ENCODE results near the gene ABLIM1.

Gene ABLIM1

GRCh38 chr10:114485696-114486400, 172.2 kb downstream of the ABLIM1 start:
- no peak for TF ChIP-seq CTCF (conservative IDR thresholded peaks at IDR 0.05; ENCODE audit: low read depth, low read length)
- DNase-seq (ENCODE audit: low read depth) = no peak
- no peak overlapping the region for H3K4me3 ChIP-seq (ENCODE audit: low read length)

- no peak overlapping the region for H3K4me3 ChIP-seq (ENCODE audit: low read length)
- no peak for DNase-seq (ENCODE audit: low read depth)
- no peak for TF ChIP-seq CTCF (conservative IDR thresholded peaks at IDR 0.05; ENCODE audit: low read depth, low read length)
Measured at GRCh38 chr10:114483575-114483974, 174.5 kb downstream of the ABLIM1 start.

- no peak overlapping the region for H3K4me3 ChIP-seq (ENCODE audit: low read length)
- TF ChIP-seq CTCF (conservative IDR thresholded peaks at IDR 0.05; ENCODE audit: low read depth, low read length) = no peak
- DNase-seq (ENCODE audit: low read depth) = no peak
Measured at GRCh38 chr10:114482480-114483304, 175.4 kb downstream of the ABLIM1 start.

GRCh38 chr10:114481055-114481454, 177.0 kb downstream of the ABLIM1 start:
- DNase-seq (ENCODE audit: low read depth) = no peak
- H3K4me3 ChIP-seq (ENCODE audit: low read length) = no peak overlapping the region
- TF ChIP-seq CTCF (conservative IDR thresholded peaks at IDR 0.05; ENCODE audit: low read depth, low read length) = no peak

GRCh38 chr10:114479836-114480235, 178.2 kb downstream of the ABLIM1 start:
- no peak for TF ChIP-seq CTCF (conservative IDR thresholded peaks at IDR 0.05; ENCODE audit: low read depth, low read length)
- no peak for DNase-seq (ENCODE audit: low read depth)

GRCh38 chr10:114479307-114479706, 178.8 kb downstream of the ABLIM1 start:
- no peak for TF ChIP-seq CTCF (conservative IDR thresholded peaks at IDR 0.05; ENCODE audit: low read depth, low read length)
- no peak overlapping the region for H3K4me3 ChIP-seq (ENCODE audit: low read length)
- no peak for DNase-seq (ENCODE audit: low read depth)

More at GRCh38 chr10:114479836-114480235, 178.2 kb downstream of the ABLIM1 start:
- H3K4me3 ChIP-seq (ENCODE audit: low read length) = no peak overlapping the region
